GM18867 (cell line): ENCODE data around the gene S100PBP.

Source experiments
- ATAC-seq: cut with Tn5 transposase; IDR thresholded peaks from one replicate; pipeline ENCODE4 v1.9.1; 2021; ENCODE audit warnings: mild to moderate bottlenecking, moderate library complexity; ENCODE audit not compliant: unreplicated experiment

Gene S100PBP

GRCh38 chr1:32886004-32886827 is 68.8 kb downstream of the S100PBP start, which contains the start of gene HPCA:
Gene HPCA (plus strand): TSS chr1:32886491. CDS start chr1:32888899, 2,408 bp downstream.
- ATAC-seq, result no peak

GRCh38 chr1:32886828-32887414 is 69.5 kb downstream of the S100PBP start:
- ATAC-seq, result no peak

GRCh38 chr1:32887623-32888022 is 70.2 kb downstream of the S100PBP start:
- no peak for ATAC-seq

GRCh38 chr1:32888134-32888533 is 70.7 kb downstream of the S100PBP start:
- no peak for ATAC-seq

- no peak for ATAC-seq
Measured at GRCh38 chr1:32888677-32889420, 71.4 kb downstream of the S100PBP start.

- ATAC-seq, result no peak
Measured at GRCh38 chr1:32889731-32890278, 72.4 kb downstream of the S100PBP start.

- ATAC-seq, result no peak
Measured at GRCh38 chr1:32890516-32891240, 73.2 kb downstream of the S100PBP start.

GRCh38 chr1:32891241-32891570 is 73.8 kb downstream of the S100PBP start:
- no peak for ATAC-seq

- no peak for ATAC-seq
Measured at GRCh38 chr1:32891630-32892029, 74.2 kb downstream of the S100PBP start.

- no peak for ATAC-seq
Measured at GRCh38 chr1:32892368-32893197, 75.1 kb downstream of the S100PBP start.

- ATAC-seq, result no peak
Measured at GRCh38 chr1:32893198-32894018, 76.0 kb downstream of the S100PBP start.

GRCh38 chr1:32894019-32894600 is 76.7 kb downstream of the S100PBP start:
- no peak for ATAC-seq

GRCh38 chr1:32894681-32895080 is 77.2 kb downstream of the S100PBP start:
- no peak for ATAC-seq

GRCh38 chr1:32895325-32896215 is 78.1 kb downstream of the S100PBP start:
- ATAC-seq, result no peak

- ATAC-seq, result no peak
Measured at GRCh38 chr1:32896451-32896850, 79.0 kb downstream of the S100PBP start.

- ATAC-seq, result no peak
Measured at GRCh38 chr1:32897082-32898049, 79.9 kb downstream of the S100PBP start.

GRCh38 chr1:32898056-32898455 is 80.6 kb downstream of the S100PBP start:
- ATAC-seq, result no peak
